OCI-M2 (cell line): ENCODE measurements around the gene PDE8B.
"Not testable (repeated sequence)": the region's sequence is repeated elsewhere in the genome, so short reads cannot be mapped to it uniquely, and the experiment has no call there.

ENCODE experiments used
- DNase-seq: peaks from one replicate; lab custom pipeline; 2025; ENCODE audit not compliant: unreplicated experiment; lab: John Stamatoyannopoulos, UW

PDE8B gene

DNA sequence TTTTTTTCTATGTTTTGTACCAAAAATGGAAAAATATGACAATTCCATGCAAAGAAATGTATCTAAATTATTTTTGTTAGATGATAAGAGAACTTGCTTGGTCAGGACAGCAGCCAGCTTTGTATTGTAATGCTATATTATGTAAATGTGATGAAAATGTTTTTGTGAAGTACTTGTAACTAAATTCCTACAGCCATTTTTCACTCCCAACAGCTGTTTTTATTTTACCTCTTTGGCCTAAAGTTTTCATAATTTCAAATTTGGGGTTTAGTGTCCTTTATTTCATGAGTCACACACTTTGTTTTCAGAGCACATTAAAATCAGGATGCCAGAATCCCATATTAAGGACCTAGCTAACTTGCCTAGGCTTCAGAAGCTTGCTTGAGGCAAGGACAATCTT is 217.5 kb downstream of the PDE8B start:
- DNase-seq = no peak

DNA sequence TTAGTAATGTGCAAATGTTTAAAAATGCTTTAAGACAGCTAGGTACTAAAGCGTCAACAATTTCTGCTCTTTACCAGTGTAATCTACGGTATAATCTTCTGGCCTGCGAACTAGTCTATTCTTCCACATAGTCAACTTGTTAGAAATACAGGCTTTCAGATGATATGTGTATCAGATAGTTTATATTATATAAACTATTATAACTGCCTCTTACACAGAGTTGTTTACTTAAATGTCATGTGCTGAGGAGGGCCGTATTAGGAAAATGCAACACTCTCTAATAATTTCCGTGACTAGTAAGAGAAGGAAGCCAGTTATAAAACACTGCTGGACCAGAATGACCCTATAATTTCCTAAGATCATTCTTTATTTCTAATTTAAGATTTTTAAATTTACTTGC is 218.0 kb downstream of the PDE8B start:
- no peak for DNase-seq

GRCh38 chr5:77430726-77431125 is 220.2 kb downstream of the PDE8B start:
- no peak for DNase-seq

DNA sequence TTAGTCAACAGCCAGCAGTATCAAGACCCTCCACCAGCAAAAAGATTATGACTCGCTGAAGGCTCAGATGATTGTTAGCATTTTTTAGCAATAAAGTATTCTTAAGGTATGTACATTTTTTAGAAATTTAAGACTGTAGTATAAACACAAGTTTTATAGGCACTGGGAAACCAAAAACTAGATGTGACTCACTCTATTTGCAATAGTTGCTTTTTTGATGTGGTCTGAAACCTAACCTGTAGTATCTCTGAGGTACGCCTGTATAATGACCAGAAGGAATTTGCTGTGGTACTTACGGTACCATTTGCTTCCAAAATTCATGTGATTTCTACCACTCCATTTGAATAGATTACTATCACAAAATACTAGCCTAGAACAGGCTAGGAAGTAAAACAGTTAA is 220.8 kb downstream of the PDE8B start:
- no peak for DNase-seq

- no peak for DNase-seq
Measured at GRCh38 chr5:77431719-77432118, 221.2 kb downstream of the PDE8B start.

DNA sequence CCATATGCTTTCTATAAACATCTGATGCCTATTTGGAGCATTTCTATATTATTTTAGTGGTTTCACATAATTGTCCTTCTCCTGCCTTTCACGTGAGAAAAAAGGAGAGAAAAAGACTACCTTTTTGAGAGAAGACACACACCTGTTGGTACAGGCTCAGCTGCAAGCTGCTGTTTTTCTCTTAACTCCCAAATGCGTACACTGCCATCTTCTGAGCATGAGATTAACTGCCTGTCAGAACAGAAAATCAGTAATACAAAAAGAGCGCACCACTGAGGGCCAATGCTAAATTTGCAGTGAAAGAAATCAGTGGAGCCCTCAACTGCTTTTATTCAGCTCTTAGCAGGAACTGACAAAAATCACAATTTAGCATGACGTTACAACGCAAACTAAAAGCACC is 226.7 kb downstream of the PDE8B start:
- no peak for DNase-seq

DNA sequence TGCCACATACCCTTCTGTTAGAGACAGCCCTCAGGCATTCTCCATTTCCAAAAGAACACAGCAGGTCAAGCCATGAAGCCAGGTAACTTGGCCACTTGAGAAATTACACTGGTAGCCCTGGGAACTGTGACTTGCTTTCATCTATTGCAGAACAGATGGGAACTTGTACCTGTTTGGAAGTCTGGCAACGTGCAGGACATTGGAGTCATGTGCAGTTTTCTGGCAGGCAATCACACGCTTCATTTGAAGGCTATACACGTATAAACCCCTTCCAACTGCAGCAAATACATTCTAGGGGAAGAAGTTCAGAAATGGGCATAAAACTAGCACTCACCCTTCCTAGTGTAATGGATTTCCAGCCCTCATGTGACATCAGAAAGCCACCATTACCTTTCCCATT is 227.6 kb downstream of the PDE8B start:
- DNase-seq = no peak

- no peak for DNase-seq
Measured at GRCh38 chr5:77443670-77444069, 233.2 kb downstream of the PDE8B start.

- no peak for DNase-seq
Measured at GRCh38 chr5:77444356-77444755, 233.9 kb downstream of the PDE8B start.

GRCh38 chr5:77448831-77449230 is 238.4 kb downstream of the PDE8B start:
- DNase-seq = no peak

GRCh38 chr5:77449277-77449676 is 238.8 kb downstream of the PDE8B start:
- DNase-seq = peak; percentile 4

DNA sequence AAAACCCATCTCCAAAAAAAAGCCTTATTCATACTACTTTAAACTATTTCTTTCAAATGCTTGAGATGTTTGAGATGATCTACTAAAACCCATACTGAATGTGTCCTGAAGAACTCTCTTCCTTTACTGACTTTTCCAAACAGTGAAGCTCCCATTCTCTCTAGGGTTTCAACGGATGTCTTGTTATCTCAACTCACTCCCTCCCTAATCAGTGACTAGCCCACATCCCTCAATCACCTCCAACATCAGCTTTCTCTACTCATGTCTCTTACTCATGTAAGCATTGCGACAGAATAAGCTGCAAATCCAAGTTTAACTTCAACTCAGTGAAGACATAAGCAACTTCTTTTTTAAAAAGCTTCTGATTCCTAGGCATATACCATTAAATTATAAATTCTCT is 239.5 kb downstream of the PDE8B start:
- DNase-seq = no peak

DNA sequence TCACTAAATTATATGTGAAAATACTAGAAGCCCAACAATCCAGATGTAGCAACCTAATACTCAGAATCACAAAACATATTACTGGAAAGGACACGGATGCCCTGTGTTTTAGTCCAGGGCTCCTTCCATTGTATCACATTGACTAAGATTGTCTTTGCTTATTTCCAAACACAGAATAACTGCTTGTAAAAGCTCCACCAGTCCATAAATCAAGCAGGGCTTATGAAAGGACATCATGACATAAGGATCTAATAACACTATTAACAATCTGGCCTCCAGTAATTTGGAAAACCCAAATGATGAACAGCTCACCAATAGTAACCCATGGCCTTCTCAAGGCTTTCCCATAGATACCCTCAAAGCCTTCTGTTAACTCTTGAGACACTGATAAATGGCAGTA is 241.9 kb downstream of the PDE8B start:
- DNase-seq = no peak

GRCh38 chr5:77454123-77454522 is 243.6 kb downstream of the PDE8B start:
- DNase-seq = no peak

DNA sequence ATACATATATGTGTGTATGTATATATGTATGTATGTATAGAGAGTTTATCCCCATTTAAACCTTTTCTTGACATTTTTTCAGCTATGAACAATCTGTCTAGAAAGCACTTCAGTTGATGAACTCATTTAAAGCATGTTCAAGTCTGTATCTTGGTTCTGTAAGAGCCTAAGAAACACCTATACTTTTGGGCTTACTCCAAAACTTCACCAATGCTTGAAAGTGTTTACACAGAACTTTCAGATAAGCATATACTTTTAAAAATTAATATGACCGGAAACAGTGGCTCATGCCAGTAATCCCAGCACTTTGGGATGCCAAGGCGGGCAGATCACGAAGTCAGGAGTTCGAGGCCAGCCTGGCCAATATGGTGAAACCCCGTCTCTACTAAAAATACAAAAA is 250.8 kb downstream of the PDE8B start:
- no peak for DNase-seq

GRCh38 chr5:77463905-77464304 is 253.4 kb downstream of the PDE8B start:
- DNase-seq = no peak

GRCh38 chr5:77468875-77469274 is 258.4 kb downstream of the PDE8B start:
- DNase-seq = not testable (repeated sequence)

GRCh38 chr5:77475041-77475440 is 264.6 kb downstream of the PDE8B start:
- not testable (repeated sequence) for DNase-seq
